Nucleus accumbens (tissue), 56 donors: Measurements from ENCODE around the gene G6PD.
"Not testable (repeated sequence)": the region's sequence is repeated elsewhere in the genome, so short reads cannot be mapped to it uniquely, and the experiment has no call there.

ENCODE experiments used
- DNase-seq, 56 donors: peaks; one replicate each; lab custom pipeline; 2025; lab: John Stamatoyannopoulos, UW

G6PD gene

DNA sequence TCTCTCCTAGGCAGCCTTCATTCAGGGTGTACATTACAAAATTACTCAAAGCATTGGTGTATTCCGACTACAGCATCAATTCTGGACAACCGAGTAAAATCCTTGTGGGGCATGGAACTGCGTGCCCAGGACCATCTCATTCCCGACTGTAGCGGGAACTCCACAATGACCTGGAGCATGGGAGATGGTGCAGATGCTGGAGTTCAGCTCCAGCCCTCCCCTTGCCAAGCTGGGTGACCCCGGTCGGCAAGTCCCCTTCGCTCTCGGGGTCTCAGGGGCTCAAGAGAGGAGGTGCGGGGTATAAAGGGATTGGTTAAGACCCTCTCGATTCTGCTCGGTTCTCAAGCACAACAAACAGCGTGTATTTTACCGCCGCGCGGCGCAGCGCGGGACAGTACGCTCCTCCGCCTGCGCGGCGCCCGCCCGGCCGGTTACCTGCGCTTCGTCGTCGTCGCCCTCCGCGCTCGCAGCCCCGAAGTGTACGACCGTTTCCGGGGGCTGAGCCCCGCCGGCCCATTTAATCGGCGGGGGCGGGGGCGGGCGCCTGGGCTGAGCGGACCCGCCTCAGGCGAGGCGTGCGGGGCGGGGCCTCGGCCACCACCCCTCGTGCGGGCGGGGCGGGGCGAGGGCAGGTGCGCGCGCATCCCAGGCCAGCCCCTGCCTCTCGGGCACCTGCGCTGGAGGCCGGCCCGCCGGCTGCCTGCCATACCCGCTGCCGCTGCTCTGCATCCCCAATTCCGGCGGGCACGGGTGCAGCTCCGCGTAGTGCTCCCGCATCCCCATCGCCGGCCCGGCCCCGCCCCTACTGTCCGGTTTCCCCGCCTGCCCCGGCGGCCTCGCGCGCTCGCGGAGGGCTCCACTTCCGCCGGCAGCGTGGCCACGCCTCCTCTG is at the start of gene G6PD:
Gene G6PD (minus strand): TSS at position 493 of the 891 bp plus-strand sequence. CDS start 691 bp downstream, outside the sequence.
- peak in 32 of 56 donors; percentile 31 to 85 (median 72) for DNase-seq

DNA sequence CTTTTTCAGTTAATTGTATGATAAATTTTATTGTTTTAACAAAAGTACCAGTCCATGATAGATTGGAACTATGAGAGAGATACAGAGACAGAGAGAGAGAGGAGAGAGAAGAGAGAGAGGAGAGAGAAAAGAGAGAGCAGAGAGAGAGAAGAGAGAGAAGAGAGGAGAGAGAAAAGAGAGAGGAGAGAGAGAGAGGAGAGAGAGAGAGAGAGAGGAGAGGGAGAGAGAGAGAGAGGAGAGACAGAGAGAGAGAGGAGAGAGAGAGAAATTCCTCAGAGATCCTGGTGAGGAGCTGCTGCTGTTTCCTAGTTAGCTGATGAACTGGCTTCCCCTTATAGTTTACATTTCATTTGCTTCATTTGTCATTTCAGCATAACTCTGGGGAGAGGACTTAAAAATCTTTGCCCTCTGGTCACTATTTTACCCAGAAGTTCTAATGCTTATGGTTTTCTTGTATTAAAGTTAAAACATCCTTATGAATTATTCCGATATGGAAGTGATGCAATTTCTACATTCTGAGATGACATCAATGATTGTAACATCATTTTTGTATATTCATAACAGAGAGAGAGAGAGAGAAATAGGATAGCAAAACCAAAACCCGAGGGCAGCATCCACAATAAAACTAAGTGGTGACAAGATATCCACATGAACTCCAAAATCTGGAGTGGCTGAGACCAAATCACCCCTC is 49.1 kb upstream of the G6PD start:
- DNase-seq, result no peak

DNA sequence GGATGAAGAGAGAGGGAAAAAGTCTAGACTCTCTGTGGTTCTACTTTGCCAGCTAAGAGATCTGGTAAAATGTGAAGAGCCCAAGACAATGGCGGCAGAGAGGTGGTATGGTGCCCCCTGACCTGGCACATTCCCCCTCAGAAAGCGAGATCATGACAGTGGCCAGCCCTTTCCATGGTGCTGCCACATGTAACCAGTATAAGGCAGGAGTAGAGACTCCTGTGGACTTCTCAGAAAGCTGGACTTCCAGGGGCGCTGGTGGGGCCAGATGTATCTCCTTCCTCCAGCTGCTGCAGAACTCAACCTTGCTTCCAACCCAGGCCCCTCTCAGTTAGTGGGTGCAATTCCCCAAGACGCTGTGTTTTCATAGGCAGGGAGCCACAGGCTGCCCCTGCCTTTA is 47.8 kb upstream of the G6PD start:
- DNase-seq, result no peak

DNA sequence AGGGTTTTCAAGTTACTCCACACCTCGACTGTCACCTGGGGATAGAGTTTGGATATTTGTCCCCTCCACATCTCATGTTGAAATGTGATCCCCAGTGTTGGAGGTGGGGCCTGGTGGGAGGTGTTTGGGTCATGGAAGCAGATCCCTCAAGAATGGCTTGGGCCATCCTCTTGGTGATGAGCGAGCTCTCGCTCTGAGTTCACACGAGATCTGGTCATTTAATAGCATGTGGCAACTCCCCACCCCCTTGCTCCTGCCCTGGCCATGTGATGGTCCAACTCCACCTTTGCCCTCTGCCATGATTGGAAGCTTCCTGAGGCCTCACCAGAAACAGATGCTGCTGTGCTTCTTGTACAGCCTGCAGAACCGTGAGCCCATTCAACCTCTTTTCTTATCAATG is 46.6 kb upstream of the G6PD start:
- DNase-seq, result no peak

DNA sequence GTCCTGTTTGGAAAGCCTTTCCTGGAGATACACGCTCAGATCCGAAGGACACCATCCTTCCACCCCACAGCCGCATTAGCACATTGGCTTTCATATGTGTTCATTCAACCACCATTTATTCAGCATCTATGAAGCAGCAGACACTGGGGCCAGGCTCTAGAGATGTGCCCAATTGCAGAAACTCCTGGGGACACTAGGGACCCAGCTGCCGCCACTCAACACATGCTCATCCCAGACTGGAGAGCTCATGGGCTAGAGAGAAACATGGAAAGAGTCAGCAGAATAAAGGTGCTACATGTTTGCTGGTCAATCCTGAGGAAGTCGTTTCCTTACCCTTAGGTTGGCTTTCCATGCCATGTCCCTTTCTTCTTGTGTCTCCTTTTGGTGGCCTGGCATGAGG is 45.9 kb upstream of the G6PD start:
- DNase-seq, result no peak

DNA sequence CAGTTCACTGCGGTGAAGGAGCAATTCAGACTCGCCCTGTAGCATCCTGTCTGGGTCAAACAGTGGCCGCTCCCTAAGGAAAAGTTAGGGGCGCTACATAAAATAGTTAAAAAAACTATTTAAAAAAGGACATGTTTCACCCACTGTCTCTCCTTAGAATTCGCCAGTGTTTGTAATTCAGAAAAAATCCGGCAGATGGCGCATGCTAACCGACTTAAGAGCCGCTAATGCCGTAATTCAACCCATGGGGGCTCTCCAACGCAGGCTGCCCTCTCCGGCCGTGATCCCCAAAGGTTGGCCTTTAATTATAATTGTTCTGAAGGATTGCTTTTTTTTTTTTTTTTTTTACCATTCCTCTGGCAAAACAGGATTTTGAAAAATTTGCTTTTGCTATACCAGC is 43.8 kb upstream of the G6PD start:
- not testable (repeated sequence) for DNase-seq

DNA sequence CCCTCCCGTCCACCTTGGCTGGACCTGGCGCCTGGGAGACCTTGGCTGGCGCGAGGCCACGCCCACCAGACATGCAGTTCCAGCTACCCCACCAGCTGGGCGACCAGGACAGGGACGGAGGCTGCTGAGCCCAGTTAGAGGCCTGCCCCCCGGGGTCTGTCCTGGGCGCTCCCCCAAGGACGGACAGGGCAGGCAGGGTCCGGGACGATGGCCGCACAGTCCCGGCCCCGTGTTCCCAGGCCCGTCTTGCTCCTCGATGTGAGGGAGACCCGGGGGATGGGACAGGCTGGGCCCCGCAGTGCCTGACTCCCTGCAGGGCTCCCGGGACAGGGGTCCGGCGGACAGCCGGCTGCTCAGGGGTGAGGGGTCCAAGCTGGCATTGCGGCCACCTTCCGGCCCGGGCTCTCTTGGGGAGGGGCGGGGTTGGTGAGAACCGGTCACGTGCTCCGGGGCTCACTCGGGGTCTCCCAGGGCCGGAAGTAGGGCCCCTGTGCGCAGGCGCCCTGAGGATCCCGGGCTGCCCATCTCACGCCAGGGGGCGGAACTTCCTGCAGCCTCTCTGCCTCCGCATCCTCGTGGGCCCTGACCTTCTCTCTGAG is 38.0 kb upstream of the G6PD start, which contains the start of gene CTAG1A:
Gene CTAG1A (plus strand): TSS at position 549 of the 599 bp plus-strand sequence. CDS start 74 bp downstream, outside the sequence.
- not testable (repeated sequence) for DNase-seq

DNA sequence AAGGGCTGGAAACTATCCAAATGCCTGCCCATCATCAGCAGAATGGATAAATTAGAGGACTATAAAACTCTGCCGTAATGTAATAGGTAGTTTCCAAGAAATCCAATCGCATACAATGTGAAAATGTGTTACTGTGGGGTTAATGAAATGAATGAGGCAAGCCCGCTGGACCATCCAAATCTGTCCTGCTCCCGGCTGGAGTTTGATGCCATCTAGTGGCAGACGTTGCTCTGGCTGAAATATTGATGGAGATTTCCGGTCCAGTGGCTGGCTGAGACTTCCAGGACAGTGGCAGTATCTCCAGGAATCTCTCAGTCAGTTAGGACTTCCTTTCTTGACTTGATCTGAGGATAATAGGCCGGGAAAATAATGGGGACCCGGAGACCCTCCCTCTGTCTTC is 36.3 kb upstream of the G6PD start:
- not testable (repeated sequence) for DNase-seq

DNA sequence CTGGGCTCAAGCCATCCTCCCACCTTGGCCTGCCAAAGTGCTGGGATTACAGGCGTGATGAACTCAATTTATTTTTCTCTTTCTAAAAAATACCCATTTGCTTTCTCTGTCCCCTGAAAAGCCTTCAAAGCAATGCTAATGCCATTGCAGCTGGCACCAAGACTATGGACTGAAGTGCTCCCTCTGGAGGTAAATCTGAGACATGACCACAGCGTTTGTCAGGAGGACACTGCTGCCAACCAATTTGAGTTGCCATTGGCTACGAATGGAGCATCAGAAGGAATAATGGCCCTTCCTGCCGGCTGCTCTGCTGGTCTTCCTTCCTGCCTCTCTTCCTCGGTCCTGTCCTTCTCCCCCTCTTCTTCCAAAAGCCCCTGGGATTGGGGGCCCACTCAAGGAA is 28.4 kb upstream of the G6PD start:
- not testable (repeated sequence) for DNase-seq

DNA sequence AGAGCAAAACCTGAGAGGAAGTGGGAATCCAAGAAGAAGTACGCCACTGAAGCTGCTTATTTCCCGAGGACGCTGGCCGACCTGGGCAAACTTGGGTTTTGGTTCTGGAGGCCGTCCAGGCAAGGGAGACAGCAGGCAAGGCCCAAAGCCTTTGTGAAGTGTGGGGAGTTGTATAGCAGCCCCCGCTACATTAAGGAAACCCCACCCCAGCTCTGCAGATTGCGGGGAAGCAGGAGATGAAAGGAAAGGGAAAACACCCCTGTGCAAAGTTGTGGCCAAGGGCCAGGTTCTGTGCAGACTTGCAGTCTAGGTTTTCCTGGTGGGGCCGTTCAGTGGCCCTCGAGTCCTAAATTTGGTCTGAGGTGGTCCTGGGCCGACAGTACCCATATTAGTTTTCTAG is 26.4 kb upstream of the G6PD start:
- DNase-seq, result not testable (repeated sequence)

DNA sequence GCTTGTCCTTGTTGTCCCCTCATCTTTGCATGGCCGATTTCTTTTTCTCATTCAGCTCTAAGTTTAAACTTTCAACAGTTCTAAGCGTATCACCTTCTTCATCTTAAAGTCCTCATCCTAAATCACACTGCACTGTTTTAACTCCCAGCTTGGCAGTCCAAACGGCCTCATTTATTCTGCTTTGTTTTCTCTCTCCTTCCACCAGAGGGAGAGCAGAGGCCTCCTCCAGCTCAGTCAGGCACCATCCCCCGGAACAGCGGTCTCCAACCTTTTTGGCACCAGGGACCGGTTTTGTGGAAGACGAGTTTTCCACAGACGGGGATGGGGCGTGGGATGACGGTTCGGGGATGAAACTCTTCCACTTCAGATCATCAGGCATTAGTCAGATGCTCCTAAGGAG is 23.7 kb upstream of the G6PD start:
- DNase-seq, result not testable (repeated sequence)

DNA sequence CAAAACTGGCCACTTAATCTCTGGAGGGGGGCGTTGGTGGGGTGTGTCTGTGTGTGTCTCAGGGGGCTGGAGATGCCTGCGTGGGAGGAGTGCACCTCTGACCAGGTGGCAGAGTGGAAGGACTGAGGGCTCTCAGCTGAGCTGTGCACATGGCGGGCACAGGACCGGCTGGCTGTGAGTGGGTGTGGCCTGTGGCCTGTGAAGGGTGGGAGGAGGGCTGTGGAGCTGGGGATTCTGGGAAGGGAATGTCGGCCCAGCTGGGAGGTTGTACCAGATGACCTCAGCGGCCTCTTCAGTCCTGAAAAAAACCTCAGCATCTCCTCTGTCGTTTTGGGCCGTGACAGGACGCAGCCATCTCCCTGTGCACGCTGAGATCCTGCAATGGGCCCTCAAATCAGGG is 15.6 kb upstream of the G6PD start:
- DNase-seq, result not testable (repeated sequence)

DNA sequence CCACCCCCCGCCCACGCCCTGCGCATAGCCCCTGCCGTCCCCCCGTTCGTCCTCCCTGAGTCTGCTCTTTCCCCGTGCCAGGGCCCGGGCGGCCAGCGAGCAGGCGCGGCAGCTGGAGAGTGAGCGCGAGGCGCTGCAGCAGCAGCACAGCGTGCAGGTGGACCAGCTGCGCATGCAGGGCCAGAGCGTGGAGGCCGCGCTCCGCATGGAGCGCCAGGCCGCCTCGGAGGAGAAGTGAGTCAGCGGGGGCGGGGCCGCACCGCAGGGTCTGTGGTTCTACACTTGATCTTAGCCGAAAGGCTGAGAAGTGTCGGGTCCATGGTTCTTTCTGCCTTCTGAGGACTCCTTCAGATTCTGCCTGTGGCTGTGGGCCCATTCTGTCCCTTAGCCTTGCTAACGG is 13.7 kb upstream of the G6PD start:
- not testable (repeated sequence) for DNase-seq

DNA sequence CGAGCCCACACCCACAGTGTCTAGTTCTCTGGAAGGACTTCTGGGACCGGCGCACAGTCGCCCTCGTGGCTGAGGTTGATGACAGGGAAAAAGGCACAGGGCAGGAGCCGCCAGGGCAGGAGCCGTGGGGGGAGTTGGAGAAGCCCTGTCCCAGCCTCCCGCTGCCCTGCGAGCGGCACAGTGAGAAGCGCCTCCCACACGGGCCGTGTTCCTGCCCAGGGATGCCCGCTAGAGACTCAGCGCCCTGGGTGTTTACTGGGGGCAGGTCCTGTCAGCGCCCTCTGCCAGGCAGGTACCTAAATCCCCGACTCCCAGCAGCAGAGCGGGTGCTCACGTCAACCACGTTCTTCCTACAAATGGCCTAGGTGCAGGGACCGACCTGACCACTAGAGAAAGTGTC is 12.2 kb upstream of the G6PD start:
- DNase-seq, result not testable (repeated sequence)

DNA sequence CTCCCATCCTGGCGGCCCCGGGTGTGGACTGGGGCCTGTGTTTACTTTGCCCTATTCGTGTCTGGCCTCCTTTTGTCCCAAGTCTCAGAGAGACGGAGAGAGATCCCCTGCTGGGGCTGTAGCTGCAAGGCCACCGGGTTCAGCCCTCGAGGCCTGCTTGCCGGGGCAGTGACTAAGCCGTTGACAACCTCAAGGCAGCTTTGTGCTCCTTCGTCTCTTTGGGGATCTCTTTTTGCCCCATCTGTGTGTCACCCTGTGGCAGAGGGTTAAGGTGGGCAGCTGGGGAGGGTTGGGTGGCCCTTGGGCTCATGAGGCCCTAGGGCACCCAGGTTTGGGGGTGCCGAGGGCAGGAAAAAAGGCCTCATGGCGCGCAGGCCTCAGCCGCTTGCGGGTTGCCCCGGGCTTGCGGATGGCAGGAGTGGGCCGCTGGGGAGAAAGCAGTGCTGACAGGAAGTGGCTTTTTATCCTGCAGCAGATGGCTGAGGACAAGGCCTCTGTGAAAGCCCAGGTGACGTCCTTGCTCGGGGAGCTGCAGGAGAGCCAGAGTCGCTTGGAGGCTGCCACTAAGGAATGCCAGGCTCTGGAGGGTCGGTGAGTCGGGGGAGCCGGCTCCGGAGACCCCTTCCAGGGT is 11.5 kb upstream of the G6PD start:
- DNase-seq, result not testable (repeated sequence)

DNA sequence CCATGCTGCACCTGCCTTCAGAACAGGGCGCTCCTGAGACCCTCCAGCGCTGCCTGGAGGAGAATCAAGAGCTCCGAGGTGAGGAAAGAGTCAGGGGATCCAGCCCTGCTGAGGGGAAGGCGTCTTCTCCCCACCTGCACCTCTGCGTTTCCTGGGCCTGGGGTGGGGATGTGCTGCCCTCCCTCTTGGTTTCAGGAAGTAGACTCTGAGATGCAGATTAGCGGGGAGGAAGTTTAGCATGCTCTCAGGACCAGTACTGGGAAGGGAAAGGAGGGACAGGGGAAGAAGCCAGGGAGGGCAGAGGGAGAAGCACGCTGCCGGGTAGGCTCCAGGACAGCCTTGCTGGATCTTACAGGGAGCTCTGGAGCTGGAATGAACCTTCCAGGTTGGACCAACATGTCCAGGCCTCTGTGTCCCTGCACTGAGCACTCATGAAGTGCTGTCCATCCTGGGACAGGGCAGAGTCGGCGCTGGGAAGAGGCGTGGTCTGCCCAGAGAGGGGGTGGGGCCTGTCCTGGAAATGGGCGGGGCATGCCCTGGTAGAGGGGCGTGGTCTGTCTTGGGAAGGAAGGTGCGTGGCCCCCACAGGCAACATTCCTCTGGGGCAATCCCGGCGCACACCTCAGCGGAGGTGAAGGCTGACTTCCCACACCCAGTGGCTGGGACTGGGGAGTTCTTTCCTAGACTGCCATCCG is 5.6 kb upstream of the G6PD start:
- DNase-seq, result not testable (repeated sequence)

DNA sequence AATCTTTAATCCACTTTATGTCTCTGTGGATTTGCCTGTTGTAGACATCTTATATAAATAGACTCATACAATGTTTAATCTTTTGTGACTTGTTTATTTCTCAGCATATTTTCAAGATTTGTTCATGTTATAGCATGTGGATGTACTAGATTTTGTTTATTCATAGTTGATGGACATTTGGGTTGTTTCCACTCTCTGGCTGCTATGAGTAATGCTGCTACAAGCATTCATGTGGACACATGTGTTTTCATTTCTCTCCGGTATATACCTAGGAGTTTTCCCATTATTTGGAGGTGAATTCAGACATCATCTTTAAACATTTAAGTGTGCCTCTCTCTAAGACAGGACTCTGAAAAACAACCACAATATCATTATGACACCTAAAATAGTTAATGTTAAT is 3.1 kb upstream of the G6PD start:
- no peak for DNase-seq

DNA sequence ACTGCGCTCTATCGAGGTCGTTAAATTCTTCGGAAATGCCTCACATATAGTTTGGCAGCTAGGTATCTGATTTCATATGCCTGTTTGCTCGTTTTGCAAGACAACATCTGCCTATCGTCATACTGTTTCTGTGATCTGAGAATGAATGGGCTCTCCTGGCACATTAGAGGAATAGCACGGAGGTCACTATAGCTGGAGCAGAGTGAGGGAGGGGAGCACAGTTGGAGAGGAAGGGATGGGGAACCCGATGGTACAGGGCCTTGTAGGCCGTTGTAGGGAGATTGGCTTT is 1.3 kb upstream of the G6PD start:
- DNase-seq, result no peak

DNA sequence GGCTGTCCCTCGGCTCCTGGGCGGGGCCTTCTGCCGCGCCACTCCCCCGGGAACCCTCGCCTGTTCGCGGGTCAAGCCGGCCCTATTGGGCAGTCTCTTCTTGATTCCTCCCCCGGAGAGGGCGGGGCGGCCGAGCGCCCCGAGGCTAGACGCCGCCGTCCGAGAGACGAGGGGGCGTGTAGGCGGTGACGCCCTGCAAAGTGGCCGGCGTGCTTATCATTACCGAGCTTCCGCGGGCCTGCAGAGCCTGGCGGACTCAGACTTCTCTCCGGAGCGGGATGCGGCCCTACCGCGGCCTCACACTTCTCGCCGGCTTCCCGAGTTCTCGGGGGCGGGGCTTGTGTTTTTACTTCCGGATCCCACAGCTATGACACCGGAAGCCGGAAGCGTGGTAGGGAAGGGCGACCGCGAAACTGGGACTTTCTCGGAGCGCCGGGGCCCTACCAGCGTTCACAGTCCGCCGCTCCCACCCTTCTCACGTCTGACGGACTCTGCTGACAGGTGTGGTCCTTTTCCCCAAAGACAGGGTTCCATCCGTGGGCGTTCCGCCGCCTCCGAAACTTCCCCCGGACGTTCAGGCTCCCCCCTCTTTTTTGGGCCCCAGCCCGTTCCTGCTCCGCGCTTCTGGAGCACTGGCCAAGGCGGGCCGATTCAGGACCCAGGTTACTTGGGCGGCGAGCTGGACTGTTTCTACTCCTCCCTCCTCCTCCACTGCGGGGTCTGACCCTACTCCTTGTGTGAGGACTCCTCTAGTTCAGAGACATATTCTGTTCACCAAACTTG is 790 bp upstream of the G6PD start, which contains the start of gene IKBKG:
Gene IKBKG (plus strand): TSS at position 376 of the 783 bp plus-strand sequence. CDS start 4,383 bp downstream, outside the sequence.
- peak; percentile 41 to 91 (median 83) for DNase-seq
